ENCODE results near the gene SIGMAR1.
A peak's percentile ranks its signal among the peaks of the same experiment; 100 is the strongest.

SIGMAR1 gene

GRCh38 chr9:34656992-34657391, 19.4 kb upstream of the SIGMAR1 start:
- no peak for TF ChIP-seq CTCF (IDR thresholded peaks at IDR 0.05; ENCODE audit: low read depth, low read length, missing control alignments)
- in situ Hi-C loops (cut with HindIII; ENCODE audit: low sequenced_read_pairs) = no loop called here
- DNase-seq (ENCODE audit: low read depth) = no peak
- H3K4me3 ChIP-seq (ENCODE audit: low read depth, low read length) = no peak overlapping the region

DNA sequence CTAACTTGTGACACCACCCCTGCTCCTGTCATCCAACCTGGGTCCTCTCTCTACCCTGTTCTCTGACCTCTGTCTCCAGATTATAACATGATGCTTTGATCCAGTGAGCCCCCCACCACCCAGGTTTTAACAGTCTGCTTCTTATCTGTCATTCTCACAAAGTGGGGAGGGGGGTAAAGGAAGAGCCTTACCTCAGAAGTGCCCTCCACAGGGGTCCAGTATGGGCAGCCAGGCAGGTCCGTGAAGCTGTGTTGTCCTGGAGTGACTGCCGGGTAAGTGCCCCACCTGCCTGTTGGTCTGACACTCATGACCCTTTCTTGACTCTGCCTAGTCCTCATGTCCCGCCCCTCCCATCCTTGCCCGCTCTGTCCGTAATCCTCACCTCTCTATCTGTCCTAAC, 17.8 kb upstream of the SIGMAR1 start:
- no peak for DNase-seq (ENCODE audit: low read depth)
- TF ChIP-seq CTCF (IDR thresholded peaks at IDR 0.05; ENCODE audit: low read depth, low read length, missing control alignments) = no peak
- H3K4me3 ChIP-seq (ENCODE audit: low read depth, low read length) = no peak overlapping the region
- in situ Hi-C loops (cut with HindIII; ENCODE audit: low sequenced_read_pairs) = no loop called here

- TF ChIP-seq CTCF (IDR thresholded peaks at IDR 0.05; ENCODE audit: low read depth, low read length, missing control alignments) = no peak
- in situ Hi-C loops (cut with HindIII; ENCODE audit: low sequenced_read_pairs) = no loop called here
- peak; percentile 33 for DNase-seq (ENCODE audit: low read depth)
- no peak overlapping the region for H3K4me3 ChIP-seq (ENCODE audit: low read depth, low read length)
These were observed 16.9 kb upstream of the SIGMAR1 start for GRCh38 chr9:34654323-34655051.

- no peak for DNase-seq (ENCODE audit: low read depth)
- TF ChIP-seq CTCF (IDR thresholded peaks at IDR 0.05; ENCODE audit: low read depth, low read length, missing control alignments) = no peak
- H3K4me3 ChIP-seq (ENCODE audit: low read depth, low read length) = no peak overlapping the region
- in situ Hi-C loops (cut with HindIII; ENCODE audit: low sequenced_read_pairs) = no loop called here
These were observed 15.8 kb upstream of the SIGMAR1 start for GRCh38 chr9:34653151-34654072.

DNA sequence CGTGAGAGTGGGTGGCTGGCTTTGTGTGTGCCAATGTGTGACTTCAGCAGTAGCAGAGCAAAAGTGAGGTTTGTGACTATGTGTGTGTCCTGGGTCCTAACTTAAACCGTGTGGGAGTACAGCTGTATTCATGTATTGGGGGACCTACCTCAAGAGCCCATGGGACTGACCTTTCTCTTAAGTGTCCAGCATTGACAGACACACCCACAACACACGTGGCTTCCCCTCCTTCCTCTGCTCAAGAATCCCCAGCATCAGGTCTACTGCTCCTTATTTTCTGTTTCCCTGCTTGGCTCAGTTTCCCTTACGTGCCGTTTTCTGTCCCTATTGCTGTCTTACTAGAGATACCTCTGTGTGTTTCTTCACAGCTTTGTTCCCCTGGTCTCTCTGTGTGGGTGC, 15.0 kb upstream of the SIGMAR1 start:
- in situ Hi-C loops (cut with HindIII; ENCODE audit: low sequenced_read_pairs) = no loop called here
- DNase-seq (ENCODE audit: low read depth) = no peak
- peak overlapping the region; percentile 35 for H3K4me3 ChIP-seq (ENCODE audit: low read depth, low read length)
- no peak for TF ChIP-seq CTCF (IDR thresholded peaks at IDR 0.05; ENCODE audit: low read depth, low read length, missing control alignments)

DNA sequence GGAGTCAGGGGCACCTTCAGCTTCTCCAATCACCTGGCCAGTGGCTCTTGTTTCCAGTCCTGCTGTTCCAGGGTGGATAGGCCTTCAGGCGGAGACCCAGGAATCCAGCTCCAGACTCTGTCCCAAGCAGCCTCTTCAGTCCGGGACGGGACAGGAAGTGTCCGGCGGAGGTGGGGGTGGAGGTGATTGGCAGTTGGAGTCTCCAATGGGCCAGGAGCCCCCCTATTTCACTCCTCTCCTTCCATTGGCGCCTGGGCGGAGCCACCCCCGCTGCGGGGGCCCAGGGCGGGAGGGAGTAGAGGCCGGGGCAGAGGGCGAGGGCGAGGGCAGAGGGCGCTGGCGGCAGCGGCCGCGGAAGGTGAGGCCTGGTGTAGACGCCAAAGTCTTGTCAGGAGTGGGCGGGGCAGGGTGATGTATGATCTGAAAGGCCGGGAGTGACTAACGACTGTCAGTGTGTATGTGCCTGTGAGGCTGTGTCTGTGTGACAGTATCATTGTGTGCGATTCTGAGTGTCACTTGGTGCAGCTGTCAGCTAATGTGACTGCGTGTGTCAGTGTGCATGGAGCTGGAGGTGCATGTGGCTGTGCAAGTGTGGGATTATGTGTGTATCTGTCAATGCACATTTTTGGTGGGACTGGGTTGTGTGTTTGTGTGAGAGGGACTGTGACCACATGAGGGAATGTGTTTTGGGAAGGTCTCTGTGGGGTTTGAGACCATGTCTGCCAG, 14.5 kb upstream of the SIGMAR1 start, which contains the start of gene IL11RA:
Gene IL11RA, plus strand, starts transcription at position 310 of the 726 bp plus-strand sequence. CDS start 3,033 bp downstream, outside the sequence.
- no peak for DNase-seq (ENCODE audit: low read depth)
- peak within 1 kb of the TSS; percentile 35 for H3K4me3 ChIP-seq (ENCODE audit: low read depth, low read length)

More for the DNA sequence above, 14.5 kb upstream of the SIGMAR1 start, which contains the start of gene IL11RA:
- in situ Hi-C loops (cut with HindIII; ENCODE audit: low sequenced_read_pairs) = no loop called here
- no peak for TF ChIP-seq CTCF (IDR thresholded peaks at IDR 0.05; ENCODE audit: low read depth, low read length, missing control alignments)
